Hematopoietic multipotent progenitor cell treated with erythropoietin and hydrocortisone succinate and interleukin-3 and kit ligand, for 8 days (in vitro differentiated cells): ENCODE measurements around the gene PI4KA.
"Not testable (repeated sequence)": the region's sequence is repeated elsewhere in the genome, so short reads cannot be mapped to it uniquely, and the experiment has no call there.

Source experiments
- DNase-seq: peaks from one replicate; pipeline ENCODE4 v3.0.0-alpha.2; 2015

PI4KA gene

DNA sequence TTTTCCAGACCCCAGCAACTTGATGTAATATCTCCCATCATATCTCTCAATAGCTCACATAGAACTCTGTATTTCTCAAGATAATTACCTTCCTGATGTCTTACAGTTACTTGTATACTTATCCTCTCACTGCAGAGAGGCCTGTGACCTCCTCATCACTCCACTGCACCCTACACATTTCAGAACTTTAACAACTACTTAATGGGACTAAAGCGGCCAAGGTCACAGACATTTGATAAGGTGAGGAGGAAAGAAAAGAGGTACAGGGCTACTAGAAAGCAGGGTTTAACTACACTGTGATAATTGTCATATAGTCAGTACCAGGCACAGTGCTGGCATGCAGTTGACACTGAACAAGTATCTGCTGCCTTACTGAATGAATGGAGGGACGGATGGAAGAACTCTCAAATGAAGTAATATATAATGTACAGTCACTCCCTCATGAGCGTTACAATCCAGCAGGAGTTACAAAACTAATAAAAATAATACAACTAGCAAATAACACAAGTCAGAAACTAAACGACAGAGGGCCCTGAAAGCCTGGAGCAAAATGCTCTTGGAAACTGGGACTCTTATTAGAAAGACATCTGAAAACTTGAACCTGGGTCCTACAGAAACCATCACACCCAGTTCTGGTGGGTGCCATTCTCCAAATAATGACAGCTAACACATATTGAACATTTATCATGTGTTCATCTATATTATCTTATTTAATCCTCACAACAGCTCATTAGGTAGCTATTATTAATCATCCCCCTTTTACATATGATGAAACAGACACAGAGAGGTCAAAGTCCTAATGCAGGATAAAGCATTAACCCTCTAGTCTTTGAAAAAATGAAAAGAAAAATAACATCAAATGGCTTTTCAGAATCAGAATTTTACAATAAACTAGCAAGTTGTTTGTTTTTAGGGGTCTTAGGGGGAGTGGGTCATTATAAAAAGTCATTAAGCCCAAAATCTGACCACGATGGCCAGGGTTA is 14.3 kb downstream of the PI4KA start:
- DNase-seq = no peak

DNA sequence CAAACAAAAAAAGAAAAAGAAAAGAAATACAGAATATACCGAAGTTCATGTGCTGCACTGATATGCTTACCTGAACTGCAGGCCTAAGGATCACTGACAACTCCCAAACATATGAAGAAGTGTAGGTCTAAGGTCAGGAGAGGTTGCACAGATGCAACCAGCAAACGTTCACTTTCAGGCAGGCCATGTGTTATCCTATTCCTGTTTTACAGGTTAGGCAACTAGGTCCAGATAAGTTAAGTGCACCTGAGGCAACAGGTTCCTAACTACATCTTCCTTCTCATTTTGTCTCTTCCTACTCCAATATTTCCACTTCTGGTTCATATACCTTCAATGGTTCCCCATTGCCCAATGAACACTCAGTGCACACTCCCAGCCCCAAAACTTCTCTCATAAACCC is 15.1 kb downstream of the PI4KA start:
- DNase-seq = no peak

DNA sequence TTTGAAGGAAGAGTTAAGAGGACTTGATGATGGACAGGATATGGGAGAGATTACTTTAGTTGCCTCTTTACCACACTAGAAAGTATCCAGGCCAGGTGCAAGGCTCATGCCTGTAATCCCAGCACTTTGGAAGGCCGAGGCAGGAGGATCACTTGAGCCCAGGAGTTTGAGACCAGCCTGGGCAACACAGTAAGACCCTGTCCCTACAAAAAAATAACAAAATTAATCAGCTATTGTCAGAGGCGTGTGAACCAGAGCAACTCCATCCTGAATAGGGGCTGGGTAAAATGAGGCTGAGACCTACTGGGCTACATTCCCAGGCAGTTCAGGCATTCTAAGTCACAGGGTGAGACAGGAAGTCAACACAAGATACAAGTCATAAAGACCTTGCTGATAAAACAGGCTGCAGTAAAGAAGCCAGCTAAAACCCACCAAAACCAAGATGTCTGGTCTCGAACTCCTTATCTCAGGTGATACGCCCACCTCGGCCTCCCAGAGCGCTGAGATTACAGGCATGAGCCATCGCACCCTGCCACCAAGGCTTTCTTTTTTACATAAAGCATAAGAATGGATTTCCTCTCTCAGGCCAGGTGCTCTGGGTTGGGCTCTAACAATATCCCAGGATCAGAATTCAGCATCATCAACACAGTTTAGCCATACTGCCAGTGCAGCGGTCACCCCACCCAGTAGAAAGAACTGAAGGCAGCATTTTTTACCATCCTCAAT is 17.8 kb downstream of the PI4KA start:
- DNase-seq = no peak

DNA sequence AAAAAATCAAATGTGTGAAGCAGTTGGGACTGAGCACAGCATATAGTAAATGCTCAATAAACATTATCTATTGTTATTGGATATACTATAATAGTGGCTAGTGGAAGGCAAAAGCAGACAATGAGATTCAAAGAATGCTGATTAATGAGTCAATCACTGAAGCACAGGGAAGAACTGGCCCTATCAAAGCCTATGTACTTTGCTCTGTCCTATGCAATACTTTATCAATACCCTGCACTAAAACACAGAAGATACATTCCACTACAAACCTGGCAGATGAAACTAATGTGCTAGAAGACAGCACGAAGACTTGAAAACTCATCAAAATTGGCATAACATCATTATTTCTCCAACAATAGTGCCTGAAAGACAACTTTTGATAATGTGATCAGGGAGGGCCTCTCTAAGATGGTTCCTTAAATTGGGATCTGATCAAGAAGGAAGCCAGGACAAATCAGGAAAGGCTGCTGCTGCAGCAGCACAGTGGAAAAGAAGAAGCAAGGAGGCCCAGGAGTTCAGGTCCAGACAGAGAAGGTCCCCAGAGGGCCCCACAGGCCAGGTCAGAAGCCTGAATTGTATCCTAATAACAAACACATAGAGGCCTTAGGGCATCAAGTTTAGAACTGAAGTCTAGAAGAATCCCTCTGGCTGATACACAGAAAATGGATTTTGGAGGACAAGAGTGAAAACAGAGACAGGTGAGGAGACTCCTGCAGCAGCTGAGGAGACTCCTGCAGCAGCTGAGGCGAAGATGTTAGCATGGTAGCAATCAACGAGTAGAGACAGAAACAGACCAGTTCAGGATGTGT is 18.6 kb downstream of the PI4KA start:
- no peak for DNase-seq

DNA sequence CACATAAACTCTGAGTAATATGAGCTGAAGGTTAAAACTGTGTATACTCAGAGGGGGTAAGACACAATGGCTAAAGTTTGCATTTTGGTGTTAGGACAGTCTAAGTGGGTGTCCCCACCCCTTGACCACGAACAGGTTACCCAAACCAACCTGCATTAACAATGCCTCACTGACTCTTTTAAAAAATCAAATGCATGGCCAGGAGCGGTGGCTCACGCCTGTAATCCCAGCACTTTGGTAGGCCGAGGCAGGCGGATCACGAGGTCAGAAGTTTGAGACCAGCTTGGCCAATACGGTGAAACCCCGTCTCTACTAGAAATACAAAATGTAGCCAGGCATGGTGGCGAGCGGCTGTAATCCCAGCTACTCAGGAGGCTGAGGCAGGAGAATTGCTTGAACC is 19.3 kb downstream of the PI4KA start:
- DNase-seq = not testable (repeated sequence)

DNA sequence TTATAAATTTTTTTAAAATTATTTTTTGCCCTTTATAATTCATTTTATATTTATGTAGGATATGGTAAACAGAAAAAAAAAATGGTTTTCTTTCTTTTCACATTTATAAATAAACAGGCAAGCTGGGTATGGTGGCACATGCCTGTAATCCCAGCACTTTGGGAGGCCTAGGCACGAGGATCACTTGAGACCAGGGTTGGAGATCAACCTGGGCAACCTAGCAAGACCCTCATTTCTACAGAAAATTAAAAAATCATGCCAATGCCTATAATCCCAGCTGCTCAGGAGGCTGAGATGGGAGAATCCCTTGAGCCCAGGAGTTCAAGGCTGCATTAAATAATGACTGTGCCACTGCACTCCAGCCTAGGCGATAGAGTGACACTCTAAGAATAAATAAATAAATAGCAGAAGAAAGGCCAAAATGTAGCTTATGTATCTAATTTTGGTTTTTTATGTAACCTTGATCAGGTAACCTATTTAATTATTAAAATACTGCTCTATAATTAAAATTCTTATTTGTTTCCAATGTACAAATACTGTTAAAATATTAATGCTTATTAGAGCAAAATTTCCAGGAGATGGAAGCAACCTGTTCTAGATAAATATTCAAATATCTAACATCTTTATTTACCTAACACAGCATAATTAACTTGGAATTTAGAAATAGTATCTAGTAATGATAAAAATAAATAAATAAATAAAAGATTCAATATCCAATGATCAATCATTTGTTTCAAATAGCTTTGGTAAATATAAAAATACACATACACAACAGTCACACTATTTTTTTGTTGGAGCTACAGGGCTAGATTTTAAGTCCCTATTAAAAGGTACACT is 21.4 kb downstream of the PI4KA start:
- no peak for DNase-seq

DNA sequence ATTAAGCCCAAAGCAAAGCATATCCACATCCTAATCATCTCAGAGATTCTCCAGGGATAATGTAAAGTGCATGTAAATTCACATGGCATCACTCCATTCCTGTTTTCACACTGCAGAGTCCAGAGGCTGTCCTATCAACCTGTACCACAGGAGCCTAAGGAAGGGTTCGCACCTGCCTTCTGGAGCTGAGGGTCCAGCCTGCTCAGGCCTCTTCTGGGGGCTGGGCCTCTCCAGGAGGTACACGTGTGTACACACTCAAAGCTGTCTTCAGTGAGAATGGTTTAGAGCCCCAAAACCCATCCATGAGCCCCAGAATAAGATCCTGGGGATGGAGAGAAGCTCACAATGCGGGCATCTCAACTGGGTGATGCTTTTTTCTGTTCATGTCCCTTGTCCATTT is 23.9 kb downstream of the PI4KA start:
- DNase-seq = no peak

DNA sequence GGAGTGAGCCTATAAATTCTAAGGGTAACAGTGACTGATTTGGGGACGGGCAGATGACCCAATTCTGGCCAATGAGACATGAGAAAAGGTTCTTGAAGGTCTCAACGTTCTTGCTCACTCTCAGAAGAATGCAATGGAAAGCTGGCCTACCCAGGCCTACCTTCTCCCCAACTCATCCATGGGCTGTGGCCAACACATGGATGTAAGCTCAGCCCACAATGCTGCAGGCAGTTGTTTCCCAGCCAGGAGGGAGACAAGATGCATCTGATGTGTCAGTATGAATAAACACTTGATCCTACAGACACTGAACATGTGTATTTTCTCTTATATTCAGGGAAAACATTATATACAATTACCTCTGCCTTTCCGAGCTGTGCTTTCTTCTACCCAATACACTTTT is 24.4 kb downstream of the PI4KA start:
- DNase-seq = no peak

DNA sequence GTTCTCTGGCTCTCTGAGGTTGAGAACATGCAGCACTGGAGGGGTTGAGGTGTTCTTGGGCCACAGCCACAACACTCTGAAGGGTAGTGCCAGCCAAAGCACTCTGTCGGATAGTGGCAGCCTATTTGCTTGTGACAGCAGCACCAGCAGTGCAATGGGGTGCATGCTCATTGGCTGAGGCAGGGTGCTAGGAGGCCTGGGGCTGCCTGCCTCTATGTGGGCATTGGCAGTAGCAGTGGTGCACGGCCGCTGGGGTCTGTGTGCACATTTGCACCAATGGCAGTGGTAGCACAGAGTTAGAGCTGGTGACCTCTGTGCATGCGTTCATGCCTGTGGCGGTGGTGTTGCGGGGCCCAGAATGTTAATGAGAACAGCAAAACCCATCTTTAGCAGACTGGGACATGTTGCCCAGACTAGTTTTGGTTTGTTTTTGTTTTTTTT is 25.4 kb downstream of the PI4KA start:
- no peak for DNase-seq

DNA sequence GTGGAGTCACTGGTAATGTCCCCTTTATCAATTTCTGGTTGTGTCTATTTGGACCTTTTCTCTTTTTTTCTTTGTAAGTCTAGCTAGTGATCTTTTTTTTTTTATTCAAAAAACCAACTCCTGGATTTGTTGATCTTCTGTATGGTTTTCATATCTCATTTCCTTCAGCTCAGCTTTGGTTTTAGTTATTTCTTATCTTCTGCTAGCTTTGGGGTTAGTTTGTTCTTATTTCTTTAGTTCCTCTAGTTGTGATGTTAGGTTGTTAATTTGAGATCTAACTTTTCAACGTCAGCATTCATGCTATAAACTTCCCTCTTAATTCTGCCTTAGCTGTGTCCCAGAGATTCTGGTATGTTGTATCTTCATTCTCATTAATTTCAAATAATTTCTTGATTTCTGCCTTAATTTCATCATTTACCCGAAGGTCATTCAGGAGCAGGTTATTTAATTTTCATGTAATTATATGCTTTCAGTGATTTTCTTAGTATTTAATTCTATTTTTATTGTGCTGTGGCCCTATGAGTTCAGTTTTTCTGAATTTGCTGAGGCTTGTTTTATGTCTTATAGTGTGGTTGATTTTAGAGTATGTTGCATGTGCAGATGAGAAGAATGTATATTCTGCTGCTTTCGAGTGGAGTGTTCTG is 29.0 kb downstream of the PI4KA start:
- DNase-seq = peak; percentile 12

DNA sequence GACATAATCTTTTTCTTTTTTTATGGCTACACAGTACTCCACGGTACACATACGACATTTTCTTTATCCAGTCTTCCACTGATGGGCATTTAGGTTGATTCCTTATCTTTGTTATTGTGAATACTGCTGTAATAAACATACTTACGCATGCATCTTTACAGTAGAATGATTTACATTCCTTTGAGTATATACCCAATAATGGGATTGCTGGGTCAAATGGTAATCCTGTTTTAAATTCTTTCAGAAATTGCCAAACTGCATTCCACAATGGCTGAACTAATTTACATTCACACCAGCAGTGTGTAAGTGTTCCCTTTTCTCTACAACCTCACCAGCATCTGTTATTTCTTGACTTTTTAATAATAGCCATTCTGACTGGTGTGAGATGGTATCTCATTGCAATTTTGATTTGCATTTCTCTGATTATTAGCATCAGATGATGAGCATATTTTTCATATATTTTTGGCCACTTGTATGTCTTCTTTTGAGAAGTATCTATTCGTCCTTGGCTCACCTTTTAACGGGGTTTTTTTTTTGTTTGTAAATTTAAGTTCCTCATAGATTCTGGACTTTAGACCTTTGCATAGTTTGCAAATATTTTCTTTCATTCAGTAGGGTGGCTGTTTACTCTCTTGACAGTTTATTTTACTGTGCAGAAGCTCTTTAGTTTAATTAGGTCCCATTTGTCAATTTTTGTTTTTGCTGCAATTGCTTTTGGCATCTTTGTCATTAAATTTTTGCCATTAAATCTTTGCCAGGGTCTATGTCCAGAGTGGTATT is 32.0 kb downstream of the PI4KA start:
- DNase-seq = not testable (repeated sequence)

DNA sequence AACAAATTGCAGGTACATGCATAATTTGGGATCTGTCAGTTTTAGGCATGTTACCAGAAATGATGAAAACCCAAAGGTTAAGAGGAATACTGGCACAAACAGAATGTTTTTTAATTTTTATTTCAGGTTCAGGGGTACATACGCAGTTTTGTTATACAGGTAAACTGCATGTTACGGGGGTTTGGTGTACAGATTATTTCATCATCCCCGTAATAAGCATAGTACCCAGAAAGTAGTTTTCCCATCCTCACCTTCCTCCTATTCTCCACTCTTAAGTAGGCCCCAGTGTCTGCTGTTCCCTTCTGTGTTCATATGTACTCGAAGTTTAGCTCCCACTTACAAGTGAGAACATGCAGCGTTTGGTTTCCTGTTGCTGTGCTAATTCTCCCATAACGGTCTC is 33.0 kb downstream of the PI4KA start:
- DNase-seq = no peak

DNA sequence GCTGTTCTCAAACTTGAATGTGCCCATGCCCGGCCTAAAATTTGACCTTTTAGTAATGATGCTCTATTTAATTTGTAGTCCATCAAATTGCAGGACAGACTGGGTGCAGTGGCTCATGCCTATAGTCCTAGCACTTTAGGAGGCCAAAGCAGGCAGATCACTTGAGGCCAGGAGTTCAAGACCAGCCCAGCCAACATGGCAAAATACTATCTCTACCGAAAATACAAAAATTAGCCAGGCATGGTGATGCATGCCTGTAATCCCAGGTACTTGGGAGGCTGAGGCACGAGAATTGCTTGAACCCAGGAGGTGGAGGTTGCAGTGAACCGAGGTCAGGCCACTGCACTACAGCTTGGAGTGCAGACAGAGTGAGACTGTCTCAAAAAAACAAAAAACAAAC is 33.4 kb downstream of the PI4KA start:
- not testable (repeated sequence) for DNase-seq

DNA sequence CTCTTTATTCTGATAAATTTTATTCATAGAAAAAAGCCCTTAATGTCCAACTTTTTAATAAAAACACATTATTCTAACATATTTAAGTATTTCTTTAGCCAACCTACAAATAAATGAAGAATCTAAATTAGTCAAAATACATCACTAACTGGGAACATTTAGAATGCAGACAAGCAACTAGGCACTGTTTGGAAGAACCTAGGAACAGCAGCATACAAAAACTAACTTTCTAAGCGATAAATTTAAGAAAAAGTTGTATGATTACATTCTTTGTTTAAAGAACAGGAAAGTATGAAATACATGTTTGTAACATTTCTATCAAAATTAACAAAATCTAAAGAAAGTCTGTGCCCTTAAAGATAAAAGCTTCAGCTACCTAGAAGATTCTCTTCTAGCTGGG is 35.3 kb downstream of the PI4KA start:
- DNase-seq = no peak

DNA sequence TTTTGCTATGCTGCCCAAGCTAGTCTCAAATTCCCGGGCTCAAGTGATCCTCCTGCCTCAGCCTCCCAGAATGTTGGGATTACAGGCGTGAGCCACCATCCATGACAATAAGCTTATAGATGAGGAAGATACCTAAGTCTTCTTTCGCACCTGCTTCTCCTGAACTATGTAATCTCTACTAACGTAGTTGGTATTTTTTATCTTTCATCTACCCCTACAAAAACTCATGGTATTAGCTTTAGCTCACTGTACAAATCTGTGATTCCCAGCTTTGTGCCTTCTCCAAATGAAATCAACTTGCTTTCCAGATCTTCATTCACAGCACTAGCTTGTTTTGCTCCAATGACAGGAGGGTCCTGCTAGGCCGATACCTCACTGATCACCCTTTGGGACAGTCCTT is 36.4 kb downstream of the PI4KA start:
- DNase-seq = no peak

DNA sequence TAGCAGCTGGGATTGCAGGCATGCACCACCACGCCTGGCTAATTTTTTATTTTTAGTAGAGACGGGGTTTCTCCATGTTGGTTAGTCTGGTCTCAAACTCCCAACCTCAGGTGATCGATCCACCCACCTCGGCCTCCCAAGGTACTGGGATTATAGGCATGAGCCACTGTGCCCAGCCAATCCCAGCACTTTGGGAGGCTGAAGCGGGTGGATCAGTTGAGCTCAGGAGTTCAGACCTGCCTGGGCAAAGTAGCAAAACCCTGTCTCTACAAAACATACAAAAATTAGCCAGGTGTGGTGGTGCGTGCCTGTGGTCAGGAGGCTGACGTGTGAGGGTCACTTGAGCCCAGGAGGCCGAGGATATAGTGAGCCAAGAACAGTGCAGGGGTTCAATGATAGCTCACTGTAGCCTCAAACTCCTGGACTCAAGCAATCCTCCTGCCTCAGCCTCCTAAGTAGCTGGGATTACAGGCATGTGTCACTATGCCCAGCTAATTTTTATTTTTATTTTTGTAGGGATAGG is 36.8 kb downstream of the PI4KA start:
- not testable (repeated sequence) for DNase-seq

DNA sequence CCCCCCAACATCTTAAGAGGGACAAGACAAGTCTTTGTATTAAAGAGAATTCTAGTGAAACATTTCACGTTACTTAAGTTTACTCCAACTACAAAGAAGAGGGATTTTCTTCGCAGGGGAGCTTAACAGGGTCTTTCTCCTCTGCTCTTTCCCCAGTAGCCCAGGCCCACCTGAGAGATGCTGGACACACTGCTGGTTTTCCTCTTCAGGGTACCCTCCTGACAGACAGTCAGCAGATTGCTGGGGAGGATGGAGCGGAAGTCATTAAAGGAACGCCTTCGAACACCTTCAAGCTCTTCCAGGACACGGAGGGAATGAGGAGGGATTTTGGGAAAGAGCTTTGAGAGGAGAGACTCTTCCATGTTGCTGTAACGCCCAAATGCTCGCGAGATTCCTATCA is 39.1 kb downstream of the PI4KA start:
- no peak for DNase-seq

DNA sequence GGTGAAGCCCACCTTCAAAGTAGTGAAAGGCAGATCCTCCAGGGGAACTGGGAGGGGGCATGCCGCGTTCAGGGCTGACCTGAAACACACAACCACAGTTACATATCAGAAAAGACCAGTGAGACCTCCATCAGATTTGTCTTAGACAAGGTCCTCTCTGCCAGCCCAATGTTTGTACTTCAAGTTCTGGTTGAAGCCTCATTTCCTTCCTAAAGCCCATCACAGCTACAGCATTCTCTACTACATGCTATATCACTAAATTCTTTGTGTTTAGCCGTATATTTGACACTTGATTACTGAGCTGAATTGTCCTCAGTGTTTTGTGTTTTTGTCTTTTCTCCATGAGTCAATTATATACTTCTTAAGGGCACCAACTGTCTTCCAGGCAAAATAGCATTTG is 40.1 kb downstream of the PI4KA start:
- no peak for DNase-seq

DNA sequence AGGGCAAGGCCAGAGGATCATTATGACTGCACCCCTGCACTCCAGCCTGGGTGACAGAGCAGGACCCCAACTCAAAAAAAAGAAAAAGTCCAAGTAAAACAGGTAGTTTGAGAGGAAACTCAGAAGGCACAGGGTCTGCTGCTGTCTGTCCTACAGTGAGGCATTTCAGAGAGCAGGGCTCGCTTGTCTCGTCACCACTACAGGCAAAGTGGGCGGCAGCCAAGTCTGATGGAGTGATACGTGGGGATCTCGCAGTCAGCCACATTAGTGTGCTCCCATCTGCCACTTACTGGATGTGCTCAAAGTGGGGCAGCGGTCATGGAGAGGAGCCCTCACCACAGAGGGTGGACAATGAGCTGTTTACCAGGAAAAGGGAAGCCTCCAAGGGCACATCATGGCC is 42.1 kb downstream of the PI4KA start:
- no peak for DNase-seq

DNA sequence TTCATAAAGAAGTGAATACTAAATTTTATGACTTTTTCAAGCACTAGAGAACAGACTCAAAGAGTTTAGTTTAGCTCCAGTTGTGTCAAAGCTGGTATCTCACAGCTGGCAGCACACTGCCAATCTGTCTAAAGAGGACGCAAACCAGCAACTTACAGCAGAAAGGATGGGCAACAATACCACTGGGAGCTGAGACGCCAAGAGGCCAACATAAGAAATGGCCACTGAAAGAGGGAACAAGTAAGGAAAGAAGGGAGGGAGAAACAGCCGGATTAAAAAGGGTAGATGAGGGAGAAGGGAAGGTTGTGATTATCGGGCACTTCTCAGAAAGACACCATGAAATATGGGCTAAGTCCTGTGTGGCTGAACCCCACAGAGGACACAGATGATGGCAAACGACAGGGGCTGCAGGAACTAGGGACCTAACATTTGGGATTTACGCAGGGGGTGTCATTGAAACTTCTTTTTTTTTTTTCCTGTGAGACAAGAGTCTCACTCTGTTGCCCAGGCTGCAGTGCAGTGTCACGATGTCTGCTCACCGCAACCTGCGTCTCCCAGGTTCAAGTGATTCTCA is 43.0 kb downstream of the PI4KA start:
- DNase-seq = no peak
